ENCODE measurements around the gene PPM1B.
"Not testable (repeated sequence)": the region's sequence is repeated elsewhere in the genome, so short reads cannot be mapped to it uniquely, and the experiment has no call there.

The PPM1B gene

DNA sequence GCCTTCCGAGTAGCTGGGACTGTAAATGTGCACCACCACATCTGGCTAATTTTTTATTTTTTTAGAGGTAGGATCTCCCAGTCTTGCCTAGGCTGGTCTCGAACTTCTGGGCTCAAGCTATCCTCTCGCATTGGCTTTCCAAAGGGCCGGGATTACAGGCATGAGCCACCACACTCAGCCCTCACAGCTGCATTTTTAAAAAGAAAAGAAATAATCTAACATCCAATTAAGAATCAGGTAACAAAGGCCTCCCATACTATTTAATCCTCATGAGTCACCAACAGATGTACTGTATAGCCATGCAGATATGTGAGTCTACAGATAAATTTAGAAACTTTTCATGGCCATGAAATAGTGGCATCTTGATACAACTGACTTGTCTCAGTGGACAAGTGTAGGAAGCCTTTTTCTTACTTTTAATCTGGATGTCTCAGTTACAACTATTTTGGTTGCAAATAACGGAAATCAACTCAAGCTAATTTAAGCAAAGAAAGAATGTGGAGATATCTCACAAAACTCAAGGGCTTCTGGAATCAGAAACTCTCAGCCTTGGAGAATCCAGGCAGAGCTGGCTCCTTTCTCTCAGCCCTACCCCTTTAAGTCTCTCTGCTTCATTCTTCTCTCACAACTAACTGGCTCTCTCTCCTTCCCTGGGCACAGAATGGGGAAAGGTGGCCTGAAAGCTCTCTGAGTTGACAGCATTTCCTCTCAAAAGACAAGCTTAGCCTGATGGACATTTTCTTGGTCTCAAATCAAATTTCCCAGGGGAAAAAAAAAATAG lies 12.8 kb upstream of the PPM1B start:
- in situ Hi-C loops (cut with MboI; ENCODE audit: low sequenced_read_pairs) = no loop called here

- in situ Hi-C loops (cut with MboI; ENCODE audit: low sequenced_read_pairs) = no loop called here
Observed at GRCh38 chr2:44163777-44164176, 4.9 kb upstream of the PPM1B start.

DNA sequence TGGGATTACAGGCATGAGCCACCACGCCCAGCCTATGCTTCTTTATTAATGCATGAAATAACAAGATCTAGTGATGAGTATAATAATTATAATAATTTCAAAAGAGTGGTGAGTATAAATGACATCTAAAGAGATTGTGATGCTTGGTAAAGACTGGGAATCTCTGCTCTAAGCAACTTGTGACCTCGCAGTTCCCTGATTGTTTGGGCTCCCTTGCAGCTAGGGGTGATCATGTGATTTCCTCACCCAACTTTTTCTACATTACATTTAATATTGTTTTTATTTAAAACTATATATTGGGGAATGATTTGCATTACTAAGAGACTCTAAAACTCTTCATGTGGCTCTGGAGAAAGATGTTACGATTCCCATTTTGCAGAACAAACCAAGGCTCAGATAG lies 4.1 kb upstream of the PPM1B start:
- in situ Hi-C loops (cut with MboI; ENCODE audit: low sequenced_read_pairs) = no loop called here

- in situ Hi-C loops (cut with MboI; ENCODE audit: low sequenced_read_pairs) = no loop called here
Observed at GRCh38 chr2:44166096-44166495, 2.6 kb upstream of the PPM1B start.

- in situ Hi-C loops (cut with MboI; ENCODE audit: low sequenced_read_pairs) = no loop called here
Observed at GRCh38 chr2:44167311-44167907, 1.3 kb upstream of the PPM1B start.

GRCh38 chr2:44167908-44168680 lies 581 bp upstream of the PPM1B start:
- in situ Hi-C loops (cut with MboI; ENCODE audit: low sequenced_read_pairs) = no loop called here

- in situ Hi-C loops (cut with MboI; ENCODE audit: low sequenced_read_pairs) = no loop called here
Observed at GRCh38 chr2:44169155-44169898, 652 bp downstream of the PPM1B start.

- in situ Hi-C loops (cut with MboI; ENCODE audit: low sequenced_read_pairs) = no loop called here
Observed at GRCh38 chr2:44170311-44170717, 1.6 kb downstream of the PPM1B start.

DNA sequence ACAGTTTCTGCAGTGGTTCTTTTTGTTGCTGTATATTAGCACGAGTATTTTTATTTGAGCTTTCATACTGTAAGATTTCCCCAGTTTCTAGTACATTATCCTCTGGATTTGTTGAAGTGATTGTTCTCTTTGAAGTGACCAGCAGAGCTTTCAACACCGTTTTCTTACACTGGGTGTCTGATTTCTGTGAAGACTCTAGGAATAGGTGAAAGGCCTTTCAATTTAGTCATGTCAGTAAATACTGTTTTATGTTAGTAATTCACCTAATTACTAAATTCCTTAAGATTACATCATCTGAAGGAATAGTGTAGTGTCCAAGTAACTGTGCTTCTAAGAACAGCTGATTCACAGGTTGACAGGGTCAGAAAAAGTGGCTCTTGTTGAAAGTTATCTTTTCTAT lies 2.3 kb downstream of the PPM1B start:
- in situ Hi-C loops (cut with MboI; ENCODE audit: low sequenced_read_pairs) = no loop called here

GRCh38 chr2:44171442-44171841 lies 2.8 kb downstream of the PPM1B start:
- in situ Hi-C loops (cut with MboI; ENCODE audit: low sequenced_read_pairs) = not testable (repeated sequence)

- in situ Hi-C loops (cut with MboI; ENCODE audit: low sequenced_read_pairs) = no loop called here
Observed at GRCh38 chr2:44172576-44172975, 3.9 kb downstream of the PPM1B start.

DNA sequence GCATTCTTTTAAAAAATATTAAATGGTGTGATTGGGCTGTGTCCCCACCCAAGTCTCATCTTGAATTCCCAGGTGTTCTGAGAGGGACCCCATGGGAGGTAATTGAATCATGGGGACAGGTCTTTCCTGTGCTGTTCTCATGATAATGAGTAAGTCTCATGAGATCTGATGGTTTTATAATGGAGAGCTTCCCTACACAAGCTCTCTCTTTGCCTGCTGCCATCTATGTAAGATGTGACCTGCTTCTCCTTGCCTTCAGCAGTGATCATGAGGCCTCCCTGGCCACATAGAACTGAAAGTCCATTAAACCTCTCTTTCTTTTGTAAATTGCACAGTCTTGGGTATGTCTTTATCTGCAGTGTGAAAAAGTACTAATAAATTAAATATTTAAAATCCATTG lies 10.3 kb downstream of the PPM1B start:
- in situ Hi-C loops (cut with MboI; ENCODE audit: low sequenced_read_pairs) = no loop called here

GRCh38 chr2:44181648-44182047 lies 13.0 kb downstream of the PPM1B start:
- in situ Hi-C loops (cut with MboI; ENCODE audit: low sequenced_read_pairs) = no loop called here

- in situ Hi-C loops (cut with MboI; ENCODE audit: low sequenced_read_pairs) = no loop called here
Observed at GRCh38 chr2:44184106-44184505, 15.4 kb downstream of the PPM1B start.

DNA sequence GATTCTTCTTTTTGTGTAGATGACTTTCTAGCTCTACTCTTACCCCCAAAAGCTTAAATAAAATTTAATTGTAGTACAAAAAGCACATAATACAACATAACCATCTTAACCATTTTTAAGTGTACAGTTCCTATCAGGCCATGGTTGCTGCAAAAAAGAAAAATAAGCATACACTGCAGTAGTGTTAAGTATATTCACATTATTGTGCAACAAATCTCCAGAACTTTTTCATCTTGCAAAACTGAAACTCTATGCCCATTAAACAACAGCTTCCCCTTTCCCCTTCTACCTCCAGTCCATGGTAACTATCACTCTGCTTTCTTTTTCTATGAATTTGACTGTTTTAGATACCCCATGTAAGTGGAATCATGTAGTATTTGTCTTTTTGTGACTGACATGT lies 18.1 kb downstream of the PPM1B start:
- in situ Hi-C loops (cut with MboI; ENCODE audit: low sequenced_read_pairs) = no loop called here

GRCh38 chr2:44187251-44187650 lies 18.6 kb downstream of the PPM1B start:
- in situ Hi-C loops (cut with MboI; ENCODE audit: low sequenced_read_pairs) = no loop called here

GRCh38 chr2:44188696-44189095 lies 20.0 kb downstream of the PPM1B start:
- in situ Hi-C loops (cut with MboI; ENCODE audit: low sequenced_read_pairs) = no loop called here

- in situ Hi-C loops (cut with MboI; ENCODE audit: low sequenced_read_pairs) = no loop called here
Observed at GRCh38 chr2:44189104-44189503, 20.4 kb downstream of the PPM1B start.

GRCh38 chr2:44190526-44190925 lies 21.9 kb downstream of the PPM1B start:
- in situ Hi-C loops (cut with MboI; ENCODE audit: low sequenced_read_pairs) = no loop called here

GRCh38 chr2:44191739-44192138 lies 23.1 kb downstream of the PPM1B start:
- in situ Hi-C loops (cut with MboI; ENCODE audit: low sequenced_read_pairs) = no loop called here

DNA sequence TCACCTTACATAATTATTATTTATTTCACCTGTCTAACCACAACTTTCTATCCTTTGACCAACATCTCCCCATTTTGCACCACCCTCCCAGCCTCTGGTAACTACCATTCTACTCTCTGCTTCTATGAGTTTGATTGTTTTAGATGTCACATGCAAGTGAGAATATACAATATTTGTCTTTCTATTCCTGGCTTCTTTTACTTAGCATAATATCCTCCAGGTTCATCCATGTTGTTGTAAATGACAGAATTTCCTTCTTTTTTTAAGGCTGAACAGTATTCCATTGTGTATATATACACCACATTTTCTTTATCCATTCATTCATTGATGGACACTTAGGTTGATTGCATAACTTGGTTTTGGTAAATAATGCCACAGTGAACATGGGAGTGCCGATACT lies 24.0 kb downstream of the PPM1B start:
- in situ Hi-C loops (cut with MboI; ENCODE audit: low sequenced_read_pairs) = no loop called here
